Prostate gland (tissue), 2 donors: Measurements from ENCODE around the gene COL6A1.

Source experiments
- POLR2A ChIP-seq: fragments of 450-650 bp; IDR thresholded peaks from one replicate; pipeline ENCODE4 v1.6.1; 2016; ENCODE audit warnings: antibody characterized with exemption, mild to moderate bottlenecking
- TF ChIP-seq, protein P1 (sequence below), 4 experiments: fragments of 200-600 bp in 2 of 4; fragments of 450-650 bp in 2 of 4; sonication (generic) in 2 of 4; IDR thresholded peaks; 1 replicate in 3 of 4; 2 replicates in 1 of 4; pipeline ENCODE4 v1.5.1; 2016 to 2019; ENCODE audit warnings: antibody characterized with exemption in 4 of 4, mild to moderate bottlenecking in 2 of 4, moderate library complexity in 2 of 4

DNA sequence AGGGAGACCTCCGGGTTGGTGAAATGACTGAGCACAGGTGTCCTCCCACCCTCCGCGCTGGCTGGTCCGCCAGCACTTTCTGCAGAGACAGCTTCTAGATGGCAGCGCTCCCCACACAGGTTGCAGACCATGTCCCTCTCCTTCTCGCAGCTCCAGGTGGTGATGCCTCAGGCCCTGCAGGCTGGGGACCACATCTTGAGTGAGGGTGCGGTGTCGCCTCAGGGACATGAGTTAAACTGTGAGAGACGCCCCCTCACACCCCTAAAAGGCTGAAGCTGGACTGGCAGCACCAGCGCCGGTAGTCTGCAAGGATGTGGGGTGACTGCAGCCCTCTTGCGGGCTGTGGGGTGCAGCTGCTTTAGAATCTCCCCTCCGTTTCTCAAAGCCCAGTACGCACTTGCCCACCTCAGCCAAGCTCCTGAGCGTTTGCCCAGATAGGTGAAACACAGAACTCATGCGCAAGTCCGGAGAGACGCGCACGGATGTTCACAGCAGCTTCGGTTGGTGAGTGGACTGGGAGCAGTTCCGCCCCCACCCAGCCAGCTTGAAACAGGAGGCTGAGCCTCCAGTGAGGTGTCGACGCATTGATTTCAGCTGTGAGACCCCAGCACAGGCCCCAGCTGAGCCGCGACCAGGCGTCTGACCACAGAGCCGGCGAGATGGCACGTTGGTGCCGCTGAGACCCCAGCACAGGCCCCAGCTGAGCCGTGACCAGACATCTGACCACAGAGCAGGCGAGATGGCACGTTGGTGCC, 28.6 kb downstream of the COL6A1 start:
- TF ChIP-seq, protein P1, sequence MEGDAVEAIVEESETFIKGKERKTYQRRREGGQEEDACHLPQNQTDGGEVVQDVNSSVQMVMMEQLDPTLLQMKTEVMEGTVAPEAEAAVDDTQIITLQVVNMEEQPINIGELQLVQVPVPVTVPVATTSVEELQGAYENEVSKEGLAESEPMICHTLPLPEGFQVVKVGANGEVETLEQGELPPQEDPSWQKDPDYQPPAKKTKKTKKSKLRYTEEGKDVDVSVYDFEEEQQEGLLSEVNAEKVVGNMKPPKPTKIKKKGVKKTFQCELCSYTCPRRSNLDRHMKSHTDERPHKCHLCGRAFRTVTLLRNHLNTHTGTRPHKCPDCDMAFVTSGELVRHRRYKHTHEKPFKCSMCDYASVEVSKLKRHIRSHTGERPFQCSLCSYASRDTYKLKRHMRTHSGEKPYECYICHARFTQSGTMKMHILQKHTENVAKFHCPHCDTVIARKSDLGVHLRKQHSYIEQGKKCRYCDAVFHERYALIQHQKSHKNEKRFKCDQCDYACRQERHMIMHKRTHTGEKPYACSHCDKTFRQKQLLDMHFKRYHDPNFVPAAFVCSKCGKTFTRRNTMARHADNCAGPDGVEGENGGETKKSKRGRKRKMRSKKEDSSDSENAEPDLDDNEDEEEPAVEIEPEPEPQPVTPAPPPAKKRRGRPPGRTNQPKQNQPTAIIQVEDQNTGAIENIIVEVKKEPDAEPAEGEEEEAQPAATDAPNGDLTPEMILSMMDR (IDR thresholded peaks at IDR 0.05) = no peak
- no peak for TF ChIP-seq POLR2A
